Sigmoid colon (tissue), 3 donors: ENCODE data around the gene PLEKHA7.

ENCODE experiments used
- CTCF ChIP-seq, 4 experiments: fragments of 450-650 bp in 3 of 4; fragments of 200-600 bp in 1 of 4; IDR thresholded peaks; one replicate each; pipeline ENCODE4 v1.5.1; 2016 to 2019; ENCODE audit warnings: antibody characterized with exemption in 4 of 4, mild to moderate bottlenecking in 3 of 4, moderate library complexity in 2 of 4
- POLR2A ChIP-seq, 2 donors: fragments of 450-650 bp; IDR thresholded peaks; one replicate each; pipeline ENCODE4 v1.6.1; 2016; ENCODE audit warnings: antibody characterized with exemption in 2 of 2, mild to moderate bottlenecking in 2 of 2, moderate library complexity in 2 of 2

- no peak for TF ChIP-seq CTCF (IDR thresholded peaks at IDR 0.05)
- no peak for TF ChIP-seq POLR2A (IDR thresholded peaks at IDR 0.05)
Observed at GRCh38 chr11:16799221-16799620, 215.0 kb downstream of the PLEKHA7 start.
